Measurements from ENCODE around the gene PHF14.

PHF14 gene

GRCh38 chr7:11212816-11213215 lies 239.1 kb downstream of the PHF14 start:
- no peak for DNase-seq

- no peak for DNase-seq
Observed at GRCh38 chr7:11213266-11213665, 239.6 kb downstream of the PHF14 start.

- DNase-seq: no peak
Observed at GRCh38 chr7:11216276-11216675, 242.6 kb downstream of the PHF14 start.

GRCh38 chr7:11217848-11218565 lies 244.3 kb downstream of the PHF14 start:
- DNase-seq: no peak

Measured in activated CD4-positive, alpha-beta T cell treated with anti-CD3 and anti-CD28 coated beads, Interleukin-2, amount 50 U/mL, for 48 hours (primary cell).